HG02970 (cell line): ENCODE data around the gene HUWE1.
A peak's percentile ranks its signal among the peaks of the same experiment; 100 is the strongest.
"Not testable (repeated sequence)": the region's sequence is repeated elsewhere in the genome, so short reads cannot be mapped to it uniquely, and the experiment has no call there.

Experiments used
- ATAC-seq: cut with Tn5 transposase; IDR thresholded peaks from one replicate; pipeline ENCODE4 v1.9.1; 2021; ENCODE audit warnings: mild to moderate bottlenecking, moderate library complexity, moderate number of reproducible peaks; ENCODE audit not compliant: unreplicated experiment, low FRiP score

The HUWE1 gene, protein sequence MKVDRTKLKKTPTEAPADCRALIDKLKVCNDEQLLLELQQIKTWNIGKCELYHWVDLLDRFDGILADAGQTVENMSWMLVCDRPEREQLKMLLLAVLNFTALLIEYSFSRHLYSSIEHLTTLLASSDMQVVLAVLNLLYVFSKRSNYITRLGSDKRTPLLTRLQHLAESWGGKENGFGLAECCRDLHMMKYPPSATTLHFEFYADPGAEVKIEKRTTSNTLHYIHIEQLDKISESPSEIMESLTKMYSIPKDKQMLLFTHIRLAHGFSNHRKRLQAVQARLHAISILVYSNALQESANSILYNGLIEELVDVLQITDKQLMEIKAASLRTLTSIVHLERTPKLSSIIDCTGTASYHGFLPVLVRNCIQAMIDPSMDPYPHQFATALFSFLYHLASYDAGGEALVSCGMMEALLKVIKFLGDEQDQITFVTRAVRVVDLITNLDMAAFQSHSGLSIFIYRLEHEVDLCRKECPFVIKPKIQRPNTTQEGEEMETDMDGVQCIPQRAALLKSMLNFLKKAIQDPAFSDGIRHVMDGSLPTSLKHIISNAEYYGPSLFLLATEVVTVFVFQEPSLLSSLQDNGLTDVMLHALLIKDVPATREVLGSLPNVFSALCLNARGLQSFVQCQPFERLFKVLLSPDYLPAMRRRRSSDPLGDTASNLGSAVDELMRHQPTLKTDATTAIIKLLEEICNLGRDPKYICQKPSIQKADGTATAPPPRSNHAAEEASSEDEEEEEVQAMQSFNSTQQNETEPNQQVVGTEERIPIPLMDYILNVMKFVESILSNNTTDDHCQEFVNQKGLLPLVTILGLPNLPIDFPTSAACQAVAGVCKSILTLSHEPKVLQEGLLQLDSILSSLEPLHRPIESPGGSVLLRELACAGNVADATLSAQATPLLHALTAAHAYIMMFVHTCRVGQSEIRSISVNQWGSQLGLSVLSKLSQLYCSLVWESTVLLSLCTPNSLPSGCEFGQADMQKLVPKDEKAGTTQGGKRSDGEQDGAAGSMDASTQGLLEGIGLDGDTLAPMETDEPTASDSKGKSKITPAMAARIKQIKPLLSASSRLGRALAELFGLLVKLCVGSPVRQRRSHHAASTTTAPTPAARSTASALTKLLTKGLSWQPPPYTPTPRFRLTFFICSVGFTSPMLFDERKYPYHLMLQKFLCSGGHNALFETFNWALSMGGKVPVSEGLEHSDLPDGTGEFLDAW (N-terminal part only)

GRCh38 chrX:53686151-53686885, at the start of gene HUWE1:
TSS of gene HUWE1 (minus strand) at chrX:53686719. CDS start at chrX:53654107, 32,612 bp downstream.
- peak; percentile 34 for ATAC-seq

- no peak for ATAC-seq
These were observed 46.3 kb upstream of the HUWE1 start for GRCh38 chrX:53732797-53733196.

DNA sequence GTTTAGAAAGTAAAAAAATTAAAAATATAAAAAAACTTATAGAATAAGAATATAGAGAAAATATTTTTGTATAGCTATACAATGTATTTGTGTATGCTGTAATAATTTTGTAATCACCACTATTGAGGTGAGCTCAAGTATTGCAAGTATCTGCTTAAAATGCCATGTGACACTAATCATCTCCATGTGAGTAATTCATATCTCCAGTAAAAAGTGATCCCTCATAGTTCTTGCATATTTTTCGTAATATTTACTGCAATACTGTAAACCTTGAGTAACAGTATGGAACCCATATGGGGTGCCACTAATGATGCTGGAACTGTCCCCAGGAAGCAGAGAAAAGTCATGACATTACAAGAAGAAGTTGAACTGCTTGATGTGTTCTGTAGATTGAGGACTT, 43.2 kb upstream of the HUWE1 start:
- no peak for ATAC-seq

GRCh38 chrX:53728506-53728905, 42.0 kb upstream of the HUWE1 start:
- no peak for ATAC-seq

GRCh38 chrX:53724872-53725271, 38.4 kb upstream of the HUWE1 start:
- no peak for ATAC-seq

- no peak for ATAC-seq
These were observed 36.9 kb upstream of the HUWE1 start for GRCh38 chrX:53723381-53723780.

GRCh38 chrX:53721610-53722009, 35.1 kb upstream of the HUWE1 start:
- ATAC-seq = not testable (repeated sequence)

DNA sequence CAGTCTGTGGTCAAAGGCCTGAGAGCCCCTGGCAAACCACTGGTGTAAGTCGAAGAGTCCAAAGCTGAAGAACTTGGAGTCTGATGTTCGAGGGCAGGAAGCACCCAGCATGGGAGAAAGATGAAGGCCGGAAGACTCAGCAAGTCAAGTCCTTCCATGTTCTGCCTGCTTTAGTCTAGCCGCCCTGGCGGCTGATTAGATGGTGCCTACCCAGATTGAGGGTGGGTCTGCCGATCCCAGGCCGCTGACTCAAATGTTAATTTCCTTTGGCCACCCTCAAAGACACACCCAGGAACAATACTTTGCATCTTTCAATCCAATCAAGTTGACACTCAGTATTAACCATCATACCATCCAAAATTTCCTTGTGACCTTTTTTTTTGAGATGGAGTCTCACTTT, 33.1 kb upstream of the HUWE1 start:
- not testable (repeated sequence) for ATAC-seq

- ATAC-seq = no peak
These were observed 31.6 kb upstream of the HUWE1 start for GRCh38 chrX:53718073-53718472.

GRCh38 chrX:53717205-53717604, 30.7 kb upstream of the HUWE1 start:
- ATAC-seq = no peak

- ATAC-seq = no peak
These were observed 30.0 kb upstream of the HUWE1 start for GRCh38 chrX:53716328-53717088.

- no peak for ATAC-seq
These were observed 28.9 kb upstream of the HUWE1 start for GRCh38 chrX:53715346-53715924.

- peak; percentile 55 for ATAC-seq
These were observed 28.2 kb upstream of the HUWE1 start for GRCh38 chrX:53714580-53715345.

DNA sequence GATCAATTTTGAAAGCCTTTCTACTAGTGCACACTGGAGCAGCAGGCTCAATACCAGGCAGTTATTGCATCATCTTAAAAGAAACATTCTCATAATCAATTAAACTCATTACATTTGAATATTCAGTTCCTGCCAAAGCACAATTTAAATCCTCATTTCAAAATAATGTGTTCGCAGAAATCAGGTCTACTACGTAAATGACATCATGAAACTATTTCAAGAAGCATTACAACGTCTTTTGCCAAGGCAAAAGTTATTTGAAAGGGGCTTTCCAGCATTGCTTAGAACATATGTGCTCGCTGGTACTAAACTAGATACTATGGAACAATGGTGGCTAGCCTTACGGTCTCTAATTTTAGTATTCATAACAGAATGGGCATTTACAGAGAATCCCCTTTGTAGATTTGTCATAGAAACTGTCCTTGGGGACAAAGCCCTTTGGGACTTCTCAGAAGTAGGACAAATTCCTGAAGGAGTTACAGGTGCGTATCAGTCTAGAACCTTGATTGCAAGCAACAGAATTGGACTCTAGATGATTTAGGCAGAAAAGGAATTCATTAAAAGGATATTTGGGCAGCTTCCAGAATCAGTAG, 27.6 kb upstream of the HUWE1 start:
- no peak for ATAC-seq

DNA sequence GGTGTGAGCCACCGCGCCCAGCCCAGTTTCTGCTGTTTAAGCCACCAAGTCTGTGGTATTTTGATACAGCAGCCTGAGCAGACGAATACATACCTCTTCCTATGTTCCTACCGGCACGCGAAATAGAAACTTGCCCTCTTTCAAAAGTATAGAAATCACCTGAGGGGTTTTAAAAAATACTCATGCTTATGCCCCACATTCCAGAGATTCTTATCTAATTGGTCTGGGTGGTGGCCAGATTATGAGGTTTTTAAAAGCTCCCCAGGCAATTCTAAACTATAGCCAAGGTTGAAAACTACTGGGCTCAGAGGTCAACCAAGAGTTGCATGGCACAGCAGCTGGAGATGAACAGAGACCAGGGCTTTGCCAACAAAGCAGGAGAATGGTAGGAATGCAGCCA, 24.9 kb upstream of the HUWE1 start:
- no peak for ATAC-seq

DNA sequence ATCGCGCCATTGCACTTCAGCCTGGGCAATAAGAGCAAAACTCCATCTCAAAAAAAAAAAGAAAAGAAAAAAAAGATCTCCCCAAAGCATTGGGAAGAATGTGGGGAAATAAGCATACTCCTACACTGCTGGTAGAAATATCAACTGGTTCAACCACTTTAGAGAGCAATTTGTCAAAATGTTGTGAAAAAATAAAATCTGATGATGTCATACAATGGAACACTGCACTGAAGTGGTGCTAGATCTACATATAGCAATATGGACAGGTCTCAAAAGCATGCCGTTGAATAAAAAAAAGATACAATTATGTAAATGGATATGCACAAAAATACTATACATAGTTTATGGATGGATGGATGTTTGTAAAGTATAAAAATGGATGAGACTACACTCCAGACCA, 18.3 kb upstream of the HUWE1 start:
- ATAC-seq = no peak

- ATAC-seq = no peak
These were observed 17.8 kb upstream of the HUWE1 start for GRCh38 chrX:53704294-53704693.

DNA sequence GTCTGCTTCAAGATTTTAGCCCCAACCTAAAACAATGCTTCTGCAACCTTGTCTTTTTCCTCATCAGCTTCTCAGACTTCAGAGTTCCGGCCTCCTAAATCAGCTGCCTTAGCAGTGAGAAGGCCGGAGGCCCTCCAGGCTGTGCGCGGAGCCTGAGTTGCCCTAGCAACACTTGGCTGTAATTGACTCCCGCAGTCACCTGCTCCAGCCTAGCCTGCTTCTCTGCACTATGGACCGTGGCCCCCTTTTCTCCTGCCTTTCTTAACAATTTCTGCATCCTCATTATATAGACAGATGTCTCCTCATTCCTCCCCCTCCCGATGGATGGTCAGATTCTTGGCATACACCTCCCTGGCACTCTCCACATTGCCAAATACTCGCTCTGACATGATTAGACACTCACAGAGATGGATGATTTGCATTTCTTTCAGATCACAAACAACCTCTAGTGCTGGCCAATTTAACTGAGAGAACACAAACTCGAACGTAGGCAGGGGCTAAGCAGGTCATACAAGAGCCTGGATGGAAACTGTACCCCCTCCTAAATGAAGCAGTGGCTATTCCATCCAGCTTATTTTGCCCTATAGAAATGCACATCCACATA, 9.5 kb upstream of the HUWE1 start:
- ATAC-seq = no peak
